Testis (tissue), 3 donors: Measurements from ENCODE around the gene CRYGN. TPM values are rescaled to one million over a fixed set of nuclear protein-coding genes. Genes with fewer than 3 reads are reported as not detected.
A peak's percentile ranks its signal among the peaks of the same experiment; 100 is the strongest.

Experiments used
- DNase-seq: peaks from one replicate; pipeline ENCODE4 v3.0.0-alpha.2; 2019
- H3K27ac ChIP-seq, 2 donors: fragments of 200-600 bp; sonication (generic); one replicate each; pipeline ENCODE4 v1.5.1; 2019
- H3K27me3 ChIP-seq: fragments of 200-600 bp; sonication (generic); one replicate; pipeline ENCODE4 v1.5.1; 2019
- H3K36me3 ChIP-seq: fragments of 200-600 bp; sonication (generic); one replicate; pipeline ENCODE4 v1.5.1; 2017; ENCODE audit warnings: low read depth; ENCODE audit errors: missing control alignments
- H3K4me1 ChIP-seq: fragments of 200-600 bp; sonication (generic); one replicate; pipeline ENCODE4 v1.5.1; 2019
- H3K4me3 ChIP-seq, 2 donors: fragments of 200-600 bp; sonication (generic); one replicate each; pipeline ENCODE4 v1.5.1; 2017 to 2019
- H3K9me3 ChIP-seq: fragments of 200-600 bp; sonication (generic); one replicate; pipeline ENCODE4 v1.5.1; 2017
- CTCF ChIP-seq, 3 experiments: fragments of 450-650 bp in 2 of 3; fragments of 200-600 bp in 1 of 3; sonication (generic) in 1 of 3; IDR thresholded peaks; one replicate each; pipeline ENCODE4 v1.5.1; 2016 to 2019; ENCODE audit warnings: antibody characterized with exemption in 3 of 3, mild to moderate bottlenecking in 2 of 3, moderate library complexity in 1 of 3
- POLR2A ChIP-seq: fragments of 450-650 bp; IDR thresholded peaks from one replicate; pipeline ENCODE4 v1.6.1; 2017; ENCODE audit warnings: antibody characterized with exemption, mild to moderate bottlenecking, moderate library complexity
- WGBS, 2 donors: methylation state at CpG; one replicate each; pipeline ENCODE4 v1.1.5; 2018; 5-methylcytosine and 5-hydroxymethylcytosine counted together
- intact Hi-C: fragments of 100-400 bp; cut with DNase I; formaldehyde crosslinking; loops from one replicate; pipeline ENCODE4 v1.15.1; 2023; ENCODE audit warnings: low total_unique reads
- polyA plus RNA-seq: library from polyadenylated mRNA; stranded (reverse); fragments of 350-450 nt; fragmentation: Illumina TruSeq; extraction: RNeasy Lipid Tissue Mini Kit (QIAGEN cat#74804); gene quantifications from one replicate; pipeline ENCODE4 v1.2.3, GENCODE V29; 2014; ENCODE audit warnings: low read depth, low replicate concordance; ENCODE audit not compliant: insufficient read depth
- total RNA-seq, 2 donors: library from RNA; depleted of rRNA; stranded (reverse); fragments of >200 nt; gene quantifications; one replicate each; pipeline ENCODE4 v1.2.3, GENCODE V29; 2016

Gene CRYGN
- total and polyA plus RNA-seq, 3 donors from 2014 or later: 0.44 to 1.7 (median 0.62) TPM

GRCh38 chr7:151454305-151454704 lies 14.4 kb upstream of the CRYGN start:
- no peaks in the 10 kb centered on the region for H3K27me3 ChIP-seq
- no peak for DNase-seq
- peaks cover 1% of the 10 kb centered on the region for H3K4me1 ChIP-seq
- H3K4me3 ChIP-seq: no peak overlapping the region
- intact Hi-C loops: no loop called here
- H3K36me3 ChIP-seq: no peaks in the 10 kb centered on the region
- 89 to 92% methylated on average over 14 of the region's 14 CpGs for whole genome bisulfite sequencing, 2 donors
- H3K27ac ChIP-seq: no peak overlapping the region
- TF ChIP-seq POLR2A: no peak
- no peak for TF ChIP-seq CTCF (IDR thresholded peaks at IDR 0.05)
- no peaks in the 10 kb centered on the region for H3K9me3 ChIP-seq

- no peaks in the 10 kb centered on the region for H3K36me3 ChIP-seq
- H3K27ac ChIP-seq: no peak overlapping the region
- H3K4me3 ChIP-seq: no peak overlapping the region
- no peaks in the 10 kb centered on the region for H3K9me3 ChIP-seq
- intact Hi-C loops: no loop called here
- WGBS, 2 donors: 74 to 86% methylated on average over 9 to 13 of the region's 13 CpGs
- peak; percentile 9 for DNase-seq
- no peaks in the 10 kb centered on the region for H3K27me3 ChIP-seq
- TF ChIP-seq CTCF (IDR thresholded peaks at IDR 0.05) (no peak), POLR2A (no peak)
- no peaks in the 10 kb centered on the region for H3K4me1 ChIP-seq
Observed at GRCh38 chr7:151453326-151453791, 13.4 kb upstream of the CRYGN start.

DNA sequence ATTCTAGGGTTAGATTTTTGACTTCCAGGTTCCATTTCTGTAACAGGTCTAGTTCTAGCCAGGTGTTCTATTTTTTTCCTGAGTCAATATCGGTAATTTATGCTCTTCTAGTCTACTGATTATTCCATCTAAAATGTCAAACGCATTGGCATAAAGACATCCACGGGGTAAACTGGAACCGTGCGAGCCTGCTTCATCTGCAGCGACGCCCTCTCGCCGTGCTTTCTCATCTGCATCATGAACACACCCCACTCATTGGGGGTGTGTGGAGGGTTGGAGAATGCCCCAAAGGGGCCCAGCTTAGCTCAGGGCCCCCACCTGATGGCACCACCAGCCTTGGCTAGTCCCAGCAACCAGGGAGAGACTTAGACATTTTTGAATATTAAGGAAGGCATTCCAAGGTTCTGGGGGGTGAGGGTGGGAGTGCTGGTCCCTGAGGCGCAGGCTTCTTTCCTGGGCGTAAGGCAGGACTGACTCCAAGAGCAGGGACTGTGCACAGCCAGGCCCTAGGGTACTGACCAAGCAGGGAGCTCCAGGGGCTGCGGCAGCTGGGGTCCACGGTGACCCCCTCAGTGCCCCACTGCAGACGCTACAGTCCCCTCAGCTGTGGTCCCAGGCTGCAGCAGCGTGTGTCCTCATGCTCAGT lies 12.9 kb upstream of the CRYGN start:
- Histone ChIP-seq H3K27me3 (no peaks in the 10 kb centered on the region), H3K9me3 (no peaks in the 10 kb centered on the region), H3K36me3 (no peaks in the 10 kb centered on the region), H3K4me3 (no peak overlapping the region), H3K4me1 (no peaks in the 10 kb centered on the region), H3K27ac (no peak overlapping the region)
- no peak for TF ChIP-seq POLR2A
- TF ChIP-seq CTCF (IDR thresholded peaks at IDR 0.05): no peak
- intact Hi-C loops: no loop called here
- DNase-seq: peak; percentile 10
- 77 to 82% methylated on average over 14 to 15 of the region's 15 CpGs for WGBS, 2 donors

GRCh38 chr7:151451626-151452571 lies 12.0 kb upstream of the CRYGN start:
- no peak for TF ChIP-seq CTCF (IDR thresholded peaks at IDR 0.05)
- TF ChIP-seq POLR2A: no peak
- H3K9me3 ChIP-seq: no peaks in the 10 kb centered on the region
- intact Hi-C loops: no loop called here
- H3K4me3 ChIP-seq: no peak overlapping the region
- H3K27me3 ChIP-seq: no peaks in the 10 kb centered on the region
- no peak overlapping the region for H3K27ac ChIP-seq
- WGBS, 2 donors: 87 to 94% methylated on average over 9 to 22 of the region's 23 CpGs
- no peak for DNase-seq
- H3K4me1 ChIP-seq: no peaks in the 10 kb centered on the region
- H3K36me3 ChIP-seq: no peaks in the 10 kb centered on the region
